CD1c-positive myeloid dendritic cell (primary cell): ENCODE data around the gene ALDH2.
"Not testable (repeated sequence)": the region's sequence is repeated elsewhere in the genome, so short reads cannot be mapped to it uniquely, and the experiment has no call there.

ENCODE experiments used
- DNase-seq: peaks from one replicate; pipeline ENCODE4 v3.0.0-alpha.2; 2016; ENCODE audit errors: extremely low spot score

Gene ALDH2

DNA sequence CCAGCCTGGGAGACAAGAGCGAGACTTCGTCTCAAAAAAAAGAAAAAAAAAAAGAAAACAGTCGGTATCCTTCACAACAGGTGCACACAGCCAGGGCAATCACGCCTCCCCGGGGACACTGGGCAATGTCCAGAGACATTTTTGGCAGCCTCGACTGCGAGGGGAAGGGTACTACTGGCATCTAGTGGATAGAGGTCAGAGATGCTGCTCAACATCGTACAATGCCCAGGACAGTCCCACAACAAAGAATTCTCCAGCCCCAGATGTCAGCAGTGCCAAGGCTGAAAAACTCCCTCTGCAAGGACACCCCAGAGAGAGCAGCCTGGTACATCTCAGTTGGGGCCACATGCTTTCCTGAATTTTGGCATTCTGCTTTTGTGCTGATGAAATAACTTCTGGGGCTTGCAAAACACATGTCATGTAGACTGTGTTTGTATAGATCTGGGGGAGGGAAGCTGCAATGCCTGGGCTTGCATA lies 21.5 kb downstream of the ALDH2 start:
- DNase-seq: peak; percentile 64

GRCh38 chr12:111789779-111790178 lies 23.0 kb downstream of the ALDH2 start:
- DNase-seq: no peak

DNA sequence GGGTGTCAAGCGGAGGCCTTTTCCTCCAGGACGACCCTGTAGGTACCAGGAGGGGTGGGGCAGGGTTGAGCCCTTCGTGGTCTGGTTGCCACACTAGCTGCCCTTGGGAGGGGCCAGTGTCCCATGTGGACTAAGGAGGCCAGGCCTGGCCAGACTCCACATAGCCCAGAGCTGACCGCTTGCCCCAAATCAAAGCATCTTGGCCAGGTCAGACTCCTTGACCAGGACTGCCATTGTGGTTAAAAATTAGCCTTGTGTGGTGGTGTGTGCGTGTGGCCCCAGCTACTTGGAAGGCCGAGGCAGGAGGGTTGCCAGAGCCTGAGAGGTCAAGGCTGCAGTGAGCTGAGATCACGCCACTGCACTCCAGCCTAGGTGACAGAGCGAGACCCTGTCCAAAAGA lies 24.8 kb downstream of the ALDH2 start:
- no peak for DNase-seq

- DNase-seq: no peak
Measured at GRCh38 chr12:111792155-111792855, 25.6 kb downstream of the ALDH2 start.

- no peak for DNase-seq
Measured at GRCh38 chr12:111792856-111793235, 26.1 kb downstream of the ALDH2 start.

DNA sequence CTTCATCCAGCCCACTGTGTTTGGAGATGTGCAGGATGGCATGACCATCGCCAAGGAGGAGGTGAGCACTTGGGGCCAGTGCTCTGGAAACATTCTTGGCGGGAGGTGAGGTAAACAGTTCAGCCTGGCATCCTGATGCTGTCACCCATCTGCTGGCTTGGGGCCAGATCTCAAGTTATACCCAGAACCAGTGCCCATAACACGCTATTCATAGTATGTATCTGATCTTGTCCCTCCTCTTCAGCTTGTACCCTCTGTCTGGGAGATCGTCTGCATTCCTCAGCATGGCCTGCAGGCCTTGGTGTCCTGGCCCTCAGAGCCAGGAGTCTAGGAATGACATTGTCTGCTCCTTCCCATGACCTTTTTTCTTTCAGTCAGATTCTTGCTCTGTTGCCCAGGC lies 31.4 kb downstream of the ALDH2 start:
- no peak for DNase-seq

DNA sequence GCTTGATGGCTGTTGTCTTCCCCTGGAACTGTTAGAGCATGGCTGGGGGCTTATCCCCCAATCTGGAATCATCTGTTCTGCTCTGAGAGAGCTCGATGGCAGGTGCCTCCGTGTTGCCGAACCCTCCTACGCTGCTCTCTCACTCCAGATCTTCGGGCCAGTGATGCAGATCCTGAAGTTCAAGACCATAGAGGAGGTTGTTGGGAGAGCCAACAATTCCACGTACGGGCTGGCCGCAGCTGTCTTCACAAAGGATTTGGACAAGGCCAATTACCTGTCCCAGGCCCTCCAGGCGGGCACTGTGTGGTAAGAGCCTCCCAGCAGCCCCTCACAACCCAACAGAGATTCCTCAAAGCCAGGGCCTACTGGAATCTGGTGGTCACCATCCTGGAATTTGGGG lies 33.0 kb downstream of the ALDH2 start:
- no peak for DNase-seq

GRCh38 chr12:111803038-111803626 lies 36.4 kb downstream of the ALDH2 start:
- no peak for DNase-seq

DNA sequence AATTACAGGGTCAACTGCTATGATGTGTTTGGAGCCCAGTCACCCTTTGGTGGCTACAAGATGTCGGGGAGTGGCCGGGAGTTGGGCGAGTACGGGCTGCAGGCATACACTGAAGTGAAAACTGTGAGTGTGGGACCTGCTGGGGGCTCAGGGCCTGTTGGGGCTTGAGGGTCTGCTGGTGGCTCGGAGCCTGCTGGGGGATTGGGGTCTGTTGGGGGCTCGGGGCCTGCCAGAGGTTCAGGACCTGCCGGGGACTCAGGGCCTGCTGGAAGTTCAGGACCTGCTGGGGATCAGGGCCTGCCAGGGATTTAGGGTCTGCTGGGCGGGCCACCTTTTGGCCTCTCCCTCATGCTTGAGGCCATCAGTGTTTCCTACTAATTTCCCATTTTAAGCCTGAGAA lies 37.1 kb downstream of the ALDH2 start:
- DNase-seq: no peak

- no peak for DNase-seq
Measured at GRCh38 chr12:111806304-111806703, 39.6 kb downstream of the ALDH2 start.

DNA sequence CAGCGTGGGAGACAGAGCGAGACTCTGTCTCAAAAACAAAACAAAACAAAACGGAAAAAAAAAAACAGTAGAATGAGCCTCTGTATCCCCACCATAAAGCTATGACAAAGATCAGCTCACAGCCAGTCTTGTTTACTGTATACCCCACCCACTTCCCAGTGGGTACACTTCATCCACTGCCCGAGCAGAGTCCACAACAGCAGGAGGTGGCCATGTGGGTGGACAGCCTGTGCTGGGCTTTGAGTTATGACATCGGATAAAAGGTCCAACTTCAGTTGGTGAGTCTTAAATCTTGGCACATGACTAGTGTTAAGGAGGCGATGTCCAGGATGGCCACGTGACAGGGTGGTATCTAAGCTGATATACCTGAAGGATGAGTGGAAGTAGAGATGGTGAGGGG lies 40.5 kb downstream of the ALDH2 start:
- DNase-seq: no peak

DNA sequence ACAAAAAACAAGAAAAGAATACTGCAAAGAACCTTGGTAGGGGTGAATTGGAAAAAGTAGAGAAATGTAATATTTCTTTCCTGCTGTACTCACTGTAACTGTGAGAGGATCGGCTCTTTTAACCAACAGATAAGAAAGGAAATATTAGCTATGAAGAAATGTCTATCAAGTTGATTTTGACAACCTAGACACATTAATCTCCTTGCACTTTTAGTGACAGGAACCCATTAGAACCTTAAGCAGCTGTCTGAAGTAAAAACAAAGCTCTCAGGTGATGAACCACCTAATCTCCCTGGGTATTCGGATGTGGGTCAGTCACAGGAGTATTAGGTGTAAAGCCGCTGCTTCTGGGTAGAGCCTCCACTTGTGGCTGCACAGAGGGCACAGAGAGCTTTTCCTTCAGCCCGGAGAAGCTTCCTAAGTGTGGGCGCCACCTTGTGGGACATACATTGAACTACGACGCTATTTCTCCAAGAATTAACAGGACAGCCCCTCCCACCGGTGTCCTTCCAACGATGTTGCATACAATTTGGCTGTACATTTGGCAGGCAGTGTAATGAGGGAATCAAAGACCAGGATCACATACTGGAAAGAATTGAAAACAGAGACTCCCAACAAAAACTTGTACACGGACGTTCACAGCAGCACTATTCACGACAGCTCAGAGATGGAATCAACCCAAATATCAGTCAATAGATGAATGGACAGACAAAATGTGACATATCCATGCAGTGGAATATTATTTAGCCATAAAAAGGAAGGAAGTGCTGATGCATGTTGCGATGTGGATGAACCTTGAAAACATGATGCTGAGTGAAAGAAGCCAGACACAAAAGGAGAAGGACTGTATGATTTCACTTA lies 46.4 kb downstream of the ALDH2 start:
- DNase-seq: peak; percentile 85

DNA sequence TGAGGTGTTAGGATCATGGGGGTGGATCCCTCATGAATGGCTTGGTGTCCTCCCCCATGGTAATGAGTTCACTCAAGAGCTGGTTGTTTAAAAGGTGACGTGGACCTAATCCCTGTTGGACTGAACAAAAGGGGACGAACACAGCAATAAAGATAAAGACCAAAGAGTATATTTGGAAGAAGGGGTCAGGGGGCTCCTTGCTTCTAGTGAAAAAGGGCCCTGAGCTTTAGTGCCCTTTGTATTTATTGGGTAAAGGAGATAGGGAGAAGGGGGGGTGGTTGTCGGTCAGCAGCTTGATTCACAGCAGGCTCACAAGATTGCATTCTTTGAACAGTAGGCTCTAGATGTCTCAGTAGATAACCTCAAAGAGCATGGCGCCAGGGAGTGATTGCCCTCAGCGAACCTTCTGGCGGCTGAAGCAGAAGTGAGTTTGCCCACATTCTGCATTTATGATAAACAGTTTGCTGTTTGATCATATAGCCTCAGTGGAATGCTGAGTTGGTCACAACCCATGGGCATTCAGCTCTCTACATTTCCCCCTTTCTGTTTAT lies 49.4 kb downstream of the ALDH2 start:
- DNase-seq: no peak

GRCh38 chr12:111816898-111817297 lies 50.2 kb downstream of the ALDH2 start:
- not testable (repeated sequence) for DNase-seq

DNA sequence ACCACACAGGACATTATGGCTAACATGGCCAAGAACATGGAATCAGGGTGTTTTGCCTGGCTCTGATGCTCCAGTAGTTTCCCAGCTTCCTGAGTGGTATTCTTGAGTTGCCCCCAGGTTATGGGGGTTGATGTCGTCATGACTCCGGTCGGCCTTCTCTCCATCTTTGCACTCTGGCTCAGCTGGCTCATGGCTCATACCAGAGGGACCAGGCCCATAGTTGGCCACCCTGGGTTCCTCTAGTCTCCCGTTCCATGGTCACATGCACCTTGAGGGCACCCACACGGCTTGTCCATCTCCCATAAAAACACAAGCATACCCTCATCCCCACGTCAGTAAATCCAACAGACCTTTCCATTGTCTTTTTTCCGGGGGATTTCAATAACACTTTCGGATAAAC lies 51.6 kb downstream of the ALDH2 start:
- no peak for DNase-seq

GRCh38 chr12:111819191-111820158 lies 52.7 kb downstream of the ALDH2 start:
- no peak for DNase-seq

DNA sequence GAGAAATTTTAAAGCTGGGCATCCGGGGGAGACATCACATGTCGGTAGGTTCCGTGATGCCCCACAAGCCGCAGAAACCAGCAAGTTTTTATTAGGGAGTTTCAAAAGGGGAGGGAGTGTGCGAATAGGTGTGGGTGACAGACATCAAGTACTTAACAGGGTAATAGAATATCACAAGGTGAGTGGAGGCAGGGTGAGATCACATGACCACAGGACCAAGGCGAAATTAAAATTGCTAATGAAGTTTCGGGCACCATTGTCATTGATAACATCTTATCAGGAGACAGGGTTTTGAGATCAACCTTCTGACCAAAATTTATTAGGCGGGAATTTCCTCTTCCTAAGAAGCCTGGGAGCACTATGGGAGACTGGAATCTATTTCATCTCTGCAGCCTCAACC lies 54.1 kb downstream of the ALDH2 start:
- DNase-seq: not testable (repeated sequence)

DNA sequence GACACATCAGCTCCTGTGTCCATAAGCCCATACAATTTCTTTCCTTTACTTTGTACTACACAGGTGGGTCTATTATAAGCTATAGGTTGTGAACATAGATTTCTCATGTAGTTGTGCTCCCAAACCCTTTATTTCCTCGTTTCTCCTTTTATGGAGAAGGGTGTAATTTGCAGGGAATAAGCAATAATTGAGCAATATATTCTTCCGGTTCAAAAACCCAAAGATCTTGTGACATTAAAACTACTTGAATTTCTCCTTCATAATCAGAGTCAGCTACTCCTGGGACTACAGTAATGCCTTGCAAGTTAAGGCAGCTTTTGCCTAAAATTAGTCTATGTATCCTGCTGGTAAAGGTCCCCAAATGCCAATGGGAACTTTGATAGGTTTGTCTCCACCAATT lies 56.2 kb downstream of the ALDH2 start:
- DNase-seq: peak; percentile 43

DNA sequence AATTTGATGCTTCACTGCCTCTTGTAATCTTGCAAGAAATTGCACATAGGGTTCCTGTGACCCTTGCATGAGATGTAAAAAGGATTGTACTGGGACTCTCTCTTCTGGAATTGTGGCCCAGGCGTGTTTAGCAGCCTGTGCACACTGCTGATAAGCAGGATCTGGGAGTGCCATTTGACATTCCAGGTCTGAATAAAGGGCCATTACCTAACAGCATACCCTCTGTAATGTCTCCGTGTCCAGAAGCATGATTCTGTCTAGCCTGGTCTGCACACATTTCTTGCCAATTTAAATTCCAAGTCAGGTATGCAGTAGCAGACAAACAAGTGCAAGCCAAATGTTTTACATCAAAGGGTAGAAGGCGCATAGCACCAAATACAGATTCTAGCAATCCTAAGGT lies 57.2 kb downstream of the ALDH2 start:
- no peak for DNase-seq

DNA sequence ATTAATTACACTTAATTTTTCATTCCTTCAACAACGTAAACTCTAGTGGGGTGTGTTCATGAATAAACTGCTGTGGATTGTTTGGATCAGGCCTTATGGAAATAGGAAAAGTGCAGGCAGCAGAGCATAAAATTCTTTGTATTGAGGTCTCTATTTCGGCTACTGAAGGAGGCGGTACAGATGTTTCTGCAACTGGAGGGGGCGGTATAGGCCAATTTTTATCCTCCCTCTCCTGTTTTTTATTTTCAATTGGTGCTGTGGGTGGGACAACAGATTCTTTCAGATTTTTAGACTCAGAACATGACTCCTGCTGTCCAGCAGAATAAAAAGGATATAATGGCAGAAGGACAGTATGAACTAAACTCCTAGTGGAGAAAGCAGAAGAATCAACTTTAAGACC lies 57.6 kb downstream of the ALDH2 start:
- peak; percentile 24 for DNase-seq

DNA sequence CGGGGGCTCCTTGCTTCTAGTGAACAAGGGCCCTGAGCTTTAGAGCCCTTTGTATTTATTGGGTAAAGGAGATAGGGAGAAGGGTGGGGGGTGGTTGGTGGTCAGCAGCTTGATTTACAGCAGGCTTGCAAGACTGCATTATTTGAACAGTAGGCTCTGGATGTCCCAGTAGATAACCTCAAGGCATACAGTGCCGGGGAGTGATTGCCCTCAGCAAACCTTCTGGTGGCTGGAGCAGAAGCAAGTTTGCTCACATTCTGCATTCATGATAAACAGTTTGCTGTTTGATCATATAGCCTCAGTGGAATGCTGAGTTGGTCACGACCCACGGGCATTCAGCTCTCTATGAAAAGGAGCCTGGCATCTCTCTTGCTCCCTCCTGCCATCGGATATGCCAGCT lies 58.8 kb downstream of the ALDH2 start:
- DNase-seq: no peak
